K562 (cell line): Measurements from ENCODE around the gene LMBR1L. TPM values are rescaled to one million over a fixed set of nuclear protein-coding genes. Genes with fewer than 3 reads are reported as not detected.

Source experiments
- CBX1 ChIP-seq: sonication (generic); IDR thresholded peaks from 2 replicates; pipeline ENCODE4 v1.6.1; 2016; ENCODE audit warnings: antibody characterized with exemption, low read depth, mild to moderate bottlenecking
- FOXA1 ChIP-seq: fragments of 450-650 bp; IDR thresholded peaks from 2 replicates; pipeline ENCODE4 v1.6.1; 2016; ENCODE audit warnings: mild to moderate bottlenecking, borderline replicate concordance
- FOXP1 ChIP-seq: sonication (generic); formaldehyde crosslinking; IDR thresholded peaks from 2 replicates; pipeline ENCODE4 v1.8.0; 2022; ENCODE audit warnings: mild to moderate bottlenecking, missing genetic modification reagents
- HOMEZ ChIP-seq: fragments of 250-450 bp; sonication (Bioruptor Pico); IDR thresholded peaks from 2 replicates; pipeline ENCODE4 v1.4.0; 2020; ENCODE audit warnings: mild to moderate bottlenecking, moderate library complexity
- NBN ChIP-seq: fragments of 450-650 bp; IDR thresholded peaks from 2 replicates; pipeline ENCODE4 v1.6.1; 2016; ENCODE audit warnings: low read depth, mild to moderate bottlenecking
- NFRKB ChIP-seq: fragments of 450-650 bp; IDR thresholded peaks from 2 replicates; pipeline ENCODE4 v1.6.1; 2016; ENCODE audit warnings: low read depth
- PTRF ChIP-seq: fragments of 450-650 bp; IDR thresholded peaks from 2 replicates; pipeline ENCODE4 v1.6.1; 2016; ENCODE audit warnings: mild to moderate bottlenecking, missing genetic modification characterization, missing compliant biosample characterization
- PTTG1 ChIP-seq: fragments of 450-650 bp; IDR thresholded peaks from 2 replicates; pipeline ENCODE4 v1.6.1; 2016; ENCODE audit warnings: low read depth, mild to moderate bottlenecking, missing genetic modification characterization, missing compliant biosample characterization
- SAFB2 ChIP-seq: fragments of 200-400 bp; formaldehyde crosslinking; IDR thresholded peaks from 2 replicates; pipeline ENCODE4 v1.6.1; 2018; ENCODE audit warnings: borderline replicate concordance, low read length, low read depth, moderate library complexity; ENCODE audit not compliant: severe bottlenecking
- SRSF7 ChIP-seq: fragments of 200-400 bp; formaldehyde crosslinking; optimal IDR thresholded peaks from 2 replicates; pipeline ENCODE3; 2017; ENCODE audit warnings: mild to moderate bottlenecking, low read depth, low read length
- TAF1 ChIP-seq: IDR thresholded peaks from 2 replicates; pipeline ENCODE4 v1.6.1; 2011; ENCODE audit warnings: mild to moderate bottlenecking, low read length, moderate library complexity; ENCODE audit not compliant: insufficient read depth, control insufficient read depth, severe bottlenecking; ENCODE audit errors: extremely low read depth
- TFAP4 ChIP-seq: sonication (generic); formaldehyde crosslinking; IDR thresholded peaks from 2 replicates; pipeline ENCODE4 v1.8.0; 2022; ENCODE audit warnings: missing genetic modification reagents, mild to moderate bottlenecking, moderate library complexity, borderline replicate concordance
- ZNF407 ChIP-seq: fragments of 450-650 bp; IDR thresholded peaks from 2 replicates; pipeline ENCODE4 v1.6.1; 2016; ENCODE audit warnings: low read depth
- ZNF695 ChIP-seq: fragments of 450-650 bp; formaldehyde crosslinking; IDR thresholded peaks from 2 replicates; pipeline ENCODE4 v1.4.0; 2020; ENCODE audit warnings: mild to moderate bottlenecking, moderate library complexity
- ZNF707 ChIP-seq: fragments of 250-450 bp; sonication (Bioruptor Pico); conservative IDR thresholded peaks from 2 replicates; pipeline ENCODE4 v1.8.0; 2022; ENCODE audit warnings: inconsistent platforms, mild to moderate bottlenecking, moderate library complexity
- polyA plus RNA-seq, 8 experiments: library from polyadenylated mRNA; depleted of rRNA in 4 of 8; stranded (reverse) in 5 of 8; unstranded in 3 of 8; fragments of >200 nt; fragmentation: Nextera tagmentation in 2 of 8; fragmentation: Illumina TruSeq in 1 of 8; extraction: Ambion mirVana in 2 of 8; extraction: Trizol in 1 of 8; gene quantifications; 2 replicates each; pipeline versions ENCODE4 v1.2.1 to v1.2.3, GENCODE V29; 2011 to 2014; ENCODE audit warnings: inconsistent platforms in 1 of 8, missing spikeins in 1 of 8
- total RNA-seq, 7 experiments: library from RNA; depleted of rRNA in 6 of 7; stranded (reverse); fragments of >200 nt in 6 of 7; fragmentation: Illumina TruSeq in 2 of 7; extraction: Trizol in 2 of 7; gene quantifications; 2 replicates each; pipeline versions ENCODE4 v1.2.1 to v1.2.3, GENCODE V29; 2011 to 2021; ENCODE audit warnings: low replicate concordance in 1 of 7
- TF ChIP-seq, protein P1 (sequence below): IDR thresholded peaks from 2 replicates; pipeline ENCODE4 v1.6.1; 2011; ENCODE audit warnings: borderline replicate concordance, low read depth, mild to moderate bottlenecking, moderate library complexity, low read length; ENCODE audit not compliant: insufficient read depth, poor library complexity, severe bottlenecking

The LMBR1L gene
- total and polyA plus RNA-seq, 9 of the 15 experiments (the other 6 are each of a cell fraction or from before 2014, with no cell fraction given) = 2.5 to 57.0 (median 31.1) TPM

- TF ChIP-seq ZNF407 (no peak), NBN (no peak), TFAP4 (peak; percentile 62), FOXP1 (0 out of 2 replicates have a peak, but pooled peaks have one; percentile 22), HOMEZ (no peak), FOXA1 (no peak), SAFB2 (no peak), ZNF695 (CRISPR knock-in tag) (no peak), PTRF (no peak), ZNF707 (CRISPR knock-in tag) (no peak), TAF1 (no peak), SRSF7 (no peak), NFRKB (no peak), PTTG1 (tag) (no peak), CBX1 (no peak)
- TF ChIP-seq, protein P1, sequence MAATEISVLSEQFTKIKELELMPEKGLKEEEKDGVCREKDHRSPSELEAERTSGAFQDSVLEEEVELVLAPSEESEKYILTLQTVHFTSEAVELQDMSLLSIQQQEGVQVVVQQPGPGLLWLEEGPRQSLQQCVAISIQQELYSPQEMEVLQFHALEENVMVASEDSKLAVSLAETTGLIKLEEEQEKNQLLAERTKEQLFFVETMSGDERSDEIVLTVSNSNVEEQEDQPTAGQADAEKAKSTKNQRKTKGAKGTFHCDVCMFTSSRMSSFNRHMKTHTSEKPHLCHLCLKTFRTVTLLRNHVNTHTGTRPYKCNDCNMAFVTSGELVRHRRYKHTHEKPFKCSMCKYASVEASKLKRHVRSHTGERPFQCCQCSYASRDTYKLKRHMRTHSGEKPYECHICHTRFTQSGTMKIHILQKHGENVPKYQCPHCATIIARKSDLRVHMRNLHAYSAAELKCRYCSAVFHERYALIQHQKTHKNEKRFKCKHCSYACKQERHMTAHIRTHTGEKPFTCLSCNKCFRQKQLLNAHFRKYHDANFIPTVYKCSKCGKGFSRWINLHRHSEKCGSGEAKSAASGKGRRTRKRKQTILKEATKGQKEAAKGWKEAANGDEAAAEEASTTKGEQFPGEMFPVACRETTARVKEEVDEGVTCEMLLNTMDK = no peak
Measured at GRCh38 chr12:49108958-49109404, 1.7 kb downstream of the LMBR1L start (continued).
